Neutrophil (primary cell): ENCODE data around the gene COPS2.

Experiments
- H3K27ac ChIP-seq: fragments of 200-600 bp; sonication (generic); 2 replicates; pipeline ENCODE4 v1.5.1; 2016; ENCODE audit warnings: mild to moderate bottlenecking, moderate library complexity
- H3K27me3 ChIP-seq: fragments of 200-600 bp; sonication (generic); 2 replicates; pipeline ENCODE4 v1.6.0; 2016; ENCODE audit warnings: mild to moderate bottlenecking
- H3K36me3 ChIP-seq: fragments of 200-600 bp; sonication (generic); 2 replicates; pipeline ENCODE4 v1.5.1; 2017
- H3K4me1 ChIP-seq, 2 experiments: fragments of 200-600 bp in 1 of 2; sonication (generic) in 1 of 2; 1 replicate in 1 of 2; 2 replicates in 1 of 2; pipeline versions ENCODE4 v1.5.1 to v1.6.1; 2013 to 2016; ENCODE audit warnings: low read depth in 1 of 2, low read length in 1 of 2, mild to moderate bottlenecking in 1 of 2, moderate library complexity in 1 of 2; ENCODE audit not compliant: control insufficient read depth in 1 of 2, insufficient read depth in 1 of 2
- H3K4me3 ChIP-seq, 2 experiments: fragments of 200-600 bp in 1 of 2; sonication (generic) in 1 of 2; 1 replicate in 1 of 2; 2 replicates in 1 of 2; pipeline ENCODE4 v1.5.1; 2013 to 2016; ENCODE audit warnings: low read depth in 1 of 2, low read length in 1 of 2, mild to moderate bottlenecking in 1 of 2, moderate library complexity in 1 of 2
- H3K9me3 ChIP-seq: fragments of 200-600 bp; sonication (generic); 2 replicates; pipeline ENCODE4 v1.5.1; 2016
- TF ChIP-seq, protein P1 (sequence below): fragments of 200-600 bp; sonication (generic); IDR thresholded peaks from 2 replicates; pipeline ENCODE4 v1.5.1; 2016; ENCODE audit warnings: antibody characterized with exemption

COPS2 gene

DNA sequence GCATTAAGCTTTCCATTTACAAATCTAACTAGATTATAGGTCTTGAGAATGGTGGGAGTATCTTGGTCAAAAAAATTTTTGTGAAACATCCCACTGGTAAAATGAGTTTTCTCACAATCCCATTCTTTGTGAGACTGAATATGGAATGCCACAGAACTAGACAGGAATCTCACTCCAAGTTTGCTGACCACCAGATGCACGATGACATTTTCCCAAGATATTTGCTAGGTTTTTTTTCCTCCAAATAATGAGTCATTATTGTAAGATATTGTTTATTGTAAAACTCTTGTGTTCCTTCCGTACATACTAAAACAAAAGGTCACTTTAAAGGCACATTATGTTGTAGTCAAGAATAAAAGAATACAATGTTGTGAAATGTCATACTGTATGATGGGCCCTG is 53.9 kb downstream of the COPS2 start:
- TF ChIP-seq, protein P1, sequence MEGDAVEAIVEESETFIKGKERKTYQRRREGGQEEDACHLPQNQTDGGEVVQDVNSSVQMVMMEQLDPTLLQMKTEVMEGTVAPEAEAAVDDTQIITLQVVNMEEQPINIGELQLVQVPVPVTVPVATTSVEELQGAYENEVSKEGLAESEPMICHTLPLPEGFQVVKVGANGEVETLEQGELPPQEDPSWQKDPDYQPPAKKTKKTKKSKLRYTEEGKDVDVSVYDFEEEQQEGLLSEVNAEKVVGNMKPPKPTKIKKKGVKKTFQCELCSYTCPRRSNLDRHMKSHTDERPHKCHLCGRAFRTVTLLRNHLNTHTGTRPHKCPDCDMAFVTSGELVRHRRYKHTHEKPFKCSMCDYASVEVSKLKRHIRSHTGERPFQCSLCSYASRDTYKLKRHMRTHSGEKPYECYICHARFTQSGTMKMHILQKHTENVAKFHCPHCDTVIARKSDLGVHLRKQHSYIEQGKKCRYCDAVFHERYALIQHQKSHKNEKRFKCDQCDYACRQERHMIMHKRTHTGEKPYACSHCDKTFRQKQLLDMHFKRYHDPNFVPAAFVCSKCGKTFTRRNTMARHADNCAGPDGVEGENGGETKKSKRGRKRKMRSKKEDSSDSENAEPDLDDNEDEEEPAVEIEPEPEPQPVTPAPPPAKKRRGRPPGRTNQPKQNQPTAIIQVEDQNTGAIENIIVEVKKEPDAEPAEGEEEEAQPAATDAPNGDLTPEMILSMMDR, result no peak
- Histone ChIP-seq H3K27me3 (no peaks in the 10 kb centered on the region), H3K4me3 (no peak overlapping the region), H3K9me3 (no peaks in the 10 kb centered on the region), H3K4me1 (no peaks in the 10 kb centered on the region), H3K27ac (no peak overlapping the region), H3K36me3 (no peaks in the 10 kb centered on the region)

DNA sequence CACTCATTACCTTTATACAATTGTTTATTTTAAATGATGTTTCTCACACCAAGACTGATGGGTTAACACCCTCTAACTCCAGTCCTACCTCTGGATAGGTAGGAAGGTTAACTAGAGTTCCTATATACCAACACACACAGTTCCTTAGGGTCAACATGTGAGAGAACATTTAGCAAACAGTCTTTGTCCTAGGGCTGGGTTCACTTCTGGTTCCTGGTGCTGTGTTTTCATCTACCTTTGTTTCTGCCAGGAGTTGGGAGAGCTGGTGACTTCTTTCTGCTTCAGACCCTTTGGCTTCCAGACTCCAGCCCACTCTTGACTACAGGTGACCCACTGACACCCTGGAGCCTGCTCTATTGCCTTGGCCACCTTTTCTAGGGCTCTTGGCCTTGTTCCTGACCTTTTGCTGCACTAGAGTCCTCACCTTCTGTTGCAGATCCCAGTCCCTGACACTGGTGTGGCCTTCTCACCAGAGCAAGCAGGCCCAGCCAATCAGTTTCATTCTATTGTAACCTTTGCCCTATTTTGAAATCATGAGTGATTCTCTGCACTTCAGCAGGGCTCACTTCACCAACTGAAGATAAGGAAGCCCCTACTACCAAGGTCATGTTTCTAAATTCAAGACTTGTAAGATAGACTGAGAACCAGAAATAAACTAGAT is 59.2 kb downstream of the COPS2 start:
- no peaks in the 10 kb centered on the region for H3K36me3 ChIP-seq
- no peaks in the 10 kb centered on the region for H3K9me3 ChIP-seq
- H3K4me3 ChIP-seq, result no peak overlapping the region
- H3K4me1 ChIP-seq, result no peaks in the 10 kb centered on the region
- TF ChIP-seq, protein P1, result no peak
- H3K27ac ChIP-seq, result no peak overlapping the region
- no peaks in the 10 kb centered on the region for H3K27me3 ChIP-seq

DNA sequence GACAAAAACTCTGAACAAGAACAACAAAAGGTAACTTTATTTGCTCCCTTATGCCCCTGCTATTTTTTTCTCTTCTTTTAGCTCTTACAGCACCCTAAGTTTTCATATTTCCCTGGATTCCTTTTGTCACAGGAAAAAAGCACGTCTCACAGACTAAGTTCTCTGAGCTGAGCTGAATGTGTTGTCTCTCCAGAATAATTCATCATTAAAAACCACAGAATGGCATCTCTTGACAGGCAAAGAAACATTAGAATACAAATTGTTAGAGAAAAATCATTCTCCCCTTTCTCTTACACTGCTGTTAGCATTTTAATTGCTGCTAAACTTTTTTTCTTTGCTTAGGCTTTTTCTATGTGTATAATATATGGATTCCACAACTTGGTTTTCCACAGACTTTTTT is 60.5 kb downstream of the COPS2 start:
- TF ChIP-seq, protein P1, result no peak
- Histone ChIP-seq H3K4me3 (no peak overlapping the region), H3K27me3 (no peaks in the 10 kb centered on the region), H3K4me1 (no peaks in the 10 kb centered on the region), H3K36me3 (no peaks in the 10 kb centered on the region), H3K9me3 (no peaks in the 10 kb centered on the region), H3K27ac (no peak overlapping the region)

DNA sequence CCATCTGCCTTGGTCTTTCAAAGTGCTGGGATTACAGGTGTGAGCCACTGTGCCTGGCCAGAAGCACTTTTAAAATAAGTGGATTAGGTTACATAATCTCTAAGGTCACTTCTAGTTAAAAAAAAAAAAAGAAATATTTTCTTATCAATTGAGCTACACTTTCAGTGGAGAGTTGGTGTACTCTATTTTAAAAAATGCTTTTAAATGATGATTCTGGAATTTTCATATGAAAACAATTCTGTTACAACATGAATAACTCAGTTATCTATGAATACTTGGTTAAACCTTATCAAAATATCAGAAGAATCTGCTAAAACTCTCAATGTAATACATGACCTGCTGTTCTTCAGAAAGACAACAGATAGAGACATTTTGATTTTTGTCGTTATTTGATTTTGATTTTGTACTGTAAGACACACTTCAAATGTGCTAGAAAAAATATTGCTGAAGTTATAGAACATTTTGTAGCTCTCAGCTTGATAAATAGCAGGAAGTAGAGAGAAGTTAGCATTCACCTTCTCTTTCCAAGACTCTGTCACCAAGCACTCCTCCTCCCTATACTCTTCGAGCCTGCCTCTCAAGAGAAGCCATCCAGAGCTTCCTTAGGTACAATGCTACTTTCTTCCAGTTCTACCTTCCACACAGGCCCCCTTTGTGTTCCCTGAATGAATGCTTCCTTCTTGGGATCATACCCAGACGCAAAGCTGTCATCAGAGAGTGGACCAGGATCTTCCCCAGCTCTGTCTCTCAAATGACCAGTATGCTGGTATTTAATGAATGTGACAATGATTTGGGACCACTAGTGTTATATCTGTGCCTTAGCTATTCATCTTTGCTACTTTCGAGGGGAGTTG is 61.9 kb downstream of the COPS2 start:
- Histone ChIP-seq H3K27me3 (no peaks in the 10 kb centered on the region), H3K36me3 (no peaks in the 10 kb centered on the region), H3K27ac (no peak overlapping the region), H3K4me1 (no peaks in the 10 kb centered on the region), H3K9me3 (no peaks in the 10 kb centered on the region), H3K4me3 (no peak overlapping the region)
- TF ChIP-seq, protein P1, result no peak

DNA sequence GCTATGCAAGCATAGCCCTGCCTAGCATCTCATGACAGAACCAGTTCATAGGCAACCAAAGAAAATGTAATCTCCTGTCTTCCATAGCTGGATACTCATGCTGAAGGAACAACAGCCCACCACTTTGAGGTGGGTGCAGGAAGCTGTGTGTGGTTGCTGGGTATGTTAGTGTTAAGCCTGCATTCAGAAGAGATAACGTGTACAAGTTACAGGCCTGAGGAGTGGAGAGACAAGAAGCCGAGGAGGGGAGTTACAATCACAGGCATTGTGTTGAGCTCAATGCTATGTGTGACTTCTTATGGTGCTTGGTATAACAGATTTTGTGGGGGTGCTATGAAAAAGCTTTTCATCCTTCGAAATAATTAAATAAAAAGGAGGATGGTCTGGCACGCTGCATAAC is 66.4 kb downstream of the COPS2 start:
- Histone ChIP-seq H3K9me3 (no peaks in the 10 kb centered on the region), H3K27ac (no peak overlapping the region), H3K4me1 (no peaks in the 10 kb centered on the region), H3K36me3 (no peaks in the 10 kb centered on the region), H3K4me3 (no peak overlapping the region), H3K27me3 (no peaks in the 10 kb centered on the region)
- TF ChIP-seq, protein P1, result no peak
